ENCODE measurements around the gene ZFPM1.

ZFPM1 gene

DNA sequence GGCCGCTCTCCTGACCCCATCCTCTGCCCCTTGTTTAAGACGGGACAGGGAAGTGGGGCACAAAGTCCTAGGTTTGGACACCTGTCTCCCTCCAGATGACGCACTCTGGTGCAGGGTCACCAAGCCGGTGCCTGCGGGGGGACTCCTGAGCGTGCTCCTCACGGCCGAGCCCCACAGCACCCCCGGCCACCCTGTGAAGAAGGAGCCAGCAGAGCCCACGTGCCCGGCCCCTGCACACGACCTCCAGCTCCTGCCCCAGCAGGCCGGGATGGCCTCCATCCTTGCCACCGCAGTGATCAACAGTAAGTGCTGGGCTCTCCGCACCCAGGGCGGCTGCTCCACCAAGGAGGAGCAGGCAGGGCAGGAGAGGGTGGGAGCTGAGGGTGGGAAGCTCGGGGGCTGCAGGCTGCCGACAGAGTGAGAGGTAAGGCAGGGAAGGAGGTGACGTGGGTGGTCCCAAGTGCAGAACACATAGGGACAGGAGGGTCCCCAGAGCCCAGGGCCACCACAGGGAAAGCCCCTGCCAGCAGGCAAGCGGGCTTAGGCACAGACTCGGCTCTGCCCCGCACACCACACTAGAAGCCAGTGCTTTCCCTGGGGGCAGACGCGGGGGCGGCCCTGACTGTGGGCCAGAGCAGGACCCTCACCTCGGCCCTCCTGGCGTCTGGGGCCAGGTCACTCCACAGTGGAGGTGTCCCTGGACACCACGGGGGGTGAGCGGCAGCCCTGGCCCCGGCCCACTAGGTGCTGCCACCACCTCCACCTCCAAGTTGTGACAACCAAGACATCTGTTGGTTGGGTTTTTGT lies 75.1 kb downstream of the ZFPM1 start:
- DNase-seq (ENCODE audit: low read depth) = no peak

- no peak for DNase-seq (ENCODE audit: low read depth)
Measured at GRCh38 chr16:88528902-88529318, 75.8 kb downstream of the ZFPM1 start.

- DNase-seq (ENCODE audit: low read depth) = no peak
Measured at GRCh38 chr16:88529596-88529995, 76.5 kb downstream of the ZFPM1 start.

DNA sequence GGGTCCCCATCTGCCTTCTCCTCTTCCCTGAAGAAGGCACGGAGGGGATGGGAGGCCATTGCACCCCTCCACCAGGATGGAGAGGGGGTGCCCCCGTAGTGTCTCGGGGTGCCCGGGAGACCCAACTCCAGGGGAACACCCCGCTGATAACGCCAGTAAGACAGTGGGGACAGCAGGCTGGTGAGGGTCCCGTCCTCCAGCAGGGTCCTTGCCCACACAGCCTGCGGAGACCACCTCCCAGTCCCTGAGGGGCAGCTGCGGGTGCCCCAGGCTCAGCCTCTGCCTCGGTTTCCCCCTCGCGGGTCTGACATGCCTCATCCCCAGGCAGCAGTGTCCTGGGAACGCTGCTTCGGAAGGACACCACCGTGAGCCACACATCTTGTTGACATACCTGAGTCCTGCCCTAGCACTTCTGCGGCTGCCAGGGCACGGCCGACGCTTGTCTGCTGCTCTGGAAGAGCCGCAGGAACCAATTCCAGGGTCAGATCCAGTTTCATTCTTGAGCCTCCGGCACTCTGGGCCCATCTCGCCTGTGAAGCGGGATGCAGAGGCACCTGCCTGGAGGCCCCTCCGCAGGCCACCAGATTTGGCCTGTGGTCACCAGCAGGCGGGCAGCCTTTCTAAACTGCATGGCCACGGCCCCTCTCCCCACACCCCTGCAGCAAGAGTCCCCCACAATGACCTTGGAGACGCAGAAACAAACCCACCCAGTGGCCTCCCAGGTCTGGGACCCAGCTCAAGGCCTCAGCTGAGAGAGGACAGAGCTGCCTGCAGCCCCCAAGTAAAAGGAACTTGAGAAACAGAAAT lies 77.2 kb downstream of the ZFPM1 start:
- no peak for DNase-seq (ENCODE audit: low read depth)

- no peak for DNase-seq (ENCODE audit: low read depth)
Measured at GRCh38 chr16:88530858-88531203, 77.8 kb downstream of the ZFPM1 start.

GRCh38 chr16:88531346-88531745 lies 78.3 kb downstream of the ZFPM1 start:
- no peak for DNase-seq (ENCODE audit: low read depth)

GRCh38 chr16:88531931-88532433 lies 78.9 kb downstream of the ZFPM1 start:
- no peak for DNase-seq (ENCODE audit: low read depth)

GRCh38 chr16:88532434-88533241 lies 79.6 kb downstream of the ZFPM1 start:
- DNase-seq (ENCODE audit: low read depth) = no peak

DNA sequence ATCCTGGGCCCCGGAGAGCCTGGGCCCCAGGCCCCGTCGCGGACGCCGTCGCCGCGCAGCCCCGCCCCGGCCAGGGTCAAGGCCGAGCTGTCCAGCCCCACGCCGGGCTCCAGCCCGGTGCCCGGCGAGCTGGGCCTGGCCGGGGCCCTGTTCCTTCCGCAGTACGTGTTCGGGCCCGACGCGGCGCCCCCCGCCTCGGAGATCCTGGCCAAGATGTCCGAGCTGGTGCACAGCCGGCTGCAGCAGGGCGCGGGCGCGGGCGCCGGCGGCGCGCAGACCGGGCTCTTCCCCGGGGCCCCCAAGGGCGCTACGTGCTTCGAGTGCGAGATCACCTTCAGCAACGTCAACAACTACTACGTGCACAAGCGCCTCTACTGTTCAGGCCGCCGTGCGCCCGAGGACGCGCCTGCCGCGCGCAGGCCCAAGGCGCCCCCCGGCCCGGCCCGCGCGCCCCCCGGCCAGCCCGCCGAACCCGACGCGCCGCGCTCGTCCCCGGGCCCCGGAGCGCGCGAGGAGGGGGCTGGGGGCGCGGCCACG lies 80.4 kb downstream of the ZFPM1 start:
- DNase-seq (ENCODE audit: low read depth) = peak; percentile 22

- DNase-seq (ENCODE audit: low read depth) = no peak
Measured at GRCh38 chr16:88533932-88534637, 81.0 kb downstream of the ZFPM1 start.

DNA sequence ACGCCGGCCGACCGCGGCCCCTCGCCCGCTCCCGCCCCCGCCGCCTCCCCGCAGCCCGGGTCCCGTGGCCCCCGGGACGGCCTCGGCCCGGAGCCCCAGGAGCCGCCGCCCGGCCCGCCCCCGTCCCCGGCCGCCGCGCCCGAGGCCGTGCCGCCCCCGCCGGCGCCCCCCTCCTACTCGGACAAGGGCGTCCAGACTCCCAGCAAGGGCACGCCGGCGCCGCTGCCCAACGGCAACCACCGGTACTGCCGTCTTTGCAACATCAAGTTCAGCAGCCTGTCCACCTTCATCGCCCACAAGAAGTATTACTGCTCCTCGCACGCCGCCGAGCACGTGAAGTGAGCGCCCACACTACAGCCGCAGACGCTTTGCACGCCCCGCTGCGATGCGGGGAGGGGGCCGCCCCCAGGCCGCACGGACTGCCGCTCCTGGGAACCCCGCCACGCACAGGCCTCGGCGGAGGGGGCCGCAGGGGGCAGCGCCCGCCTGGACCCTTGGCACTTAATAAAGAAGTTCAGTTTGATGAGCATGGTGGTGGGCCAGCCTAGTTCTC lies 81.6 kb downstream of the ZFPM1 start:
- no peak for DNase-seq (ENCODE audit: low read depth)

- DNase-seq (ENCODE audit: low read depth) = no peak
Measured at GRCh38 chr16:88535191-88535856, 82.2 kb downstream of the ZFPM1 start.

GRCh38 chr16:88535857-88536222 lies 82.8 kb downstream of the ZFPM1 start:
- DNase-seq (ENCODE audit: low read depth) = no peak

DNA sequence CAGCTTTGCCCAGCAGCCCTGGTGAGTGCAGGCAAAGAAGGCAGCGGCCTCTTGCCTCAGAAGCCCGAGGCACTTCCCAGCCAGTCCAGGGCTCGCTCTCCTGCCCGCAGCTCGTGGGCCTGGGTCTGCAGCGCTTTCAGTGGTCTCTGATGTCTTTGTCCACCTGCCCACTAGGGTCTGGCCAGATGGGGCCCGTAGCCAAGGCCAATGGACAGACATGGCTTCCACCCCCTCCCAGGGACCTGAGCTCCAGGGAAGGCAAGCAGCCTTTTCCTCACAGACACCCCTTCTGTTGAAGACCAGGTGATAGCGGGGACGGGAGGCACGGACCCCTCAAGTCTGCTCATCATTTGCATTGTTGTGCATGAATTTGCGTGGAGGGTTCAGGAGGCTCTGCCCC lies 83.4 kb downstream of the ZFPM1 start:
- DNase-seq (ENCODE audit: low read depth) = no peak

GRCh38 chr16:88536971-88537751 lies 84.1 kb downstream of the ZFPM1 start:
- no peak for DNase-seq (ENCODE audit: low read depth)

DNA sequence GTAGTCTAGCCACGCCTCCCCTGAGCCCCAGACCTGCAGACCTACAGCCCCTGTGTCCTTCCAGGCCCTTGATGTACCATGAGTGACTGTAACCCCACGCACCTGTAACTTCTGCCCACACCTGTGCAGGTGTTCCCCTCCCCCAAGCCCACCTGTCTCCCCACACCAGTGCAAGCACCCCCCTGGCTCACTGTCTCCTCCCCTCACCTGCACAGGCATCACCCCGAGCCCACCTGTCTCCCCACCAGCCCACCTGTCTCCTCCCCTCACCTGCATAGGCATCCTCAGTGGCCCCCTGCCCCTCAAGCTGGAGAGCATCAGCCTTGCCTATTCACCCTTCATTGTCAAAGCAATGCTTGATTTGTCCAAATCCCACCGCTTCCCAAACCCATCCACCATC lies 84.8 kb downstream of the ZFPM1 start:
- DNase-seq (ENCODE audit: low read depth) = no peak

- DNase-seq (ENCODE audit: low read depth) = no peak
Measured at GRCh38 chr16:88538366-88539060, 85.4 kb downstream of the ZFPM1 start.

DNA sequence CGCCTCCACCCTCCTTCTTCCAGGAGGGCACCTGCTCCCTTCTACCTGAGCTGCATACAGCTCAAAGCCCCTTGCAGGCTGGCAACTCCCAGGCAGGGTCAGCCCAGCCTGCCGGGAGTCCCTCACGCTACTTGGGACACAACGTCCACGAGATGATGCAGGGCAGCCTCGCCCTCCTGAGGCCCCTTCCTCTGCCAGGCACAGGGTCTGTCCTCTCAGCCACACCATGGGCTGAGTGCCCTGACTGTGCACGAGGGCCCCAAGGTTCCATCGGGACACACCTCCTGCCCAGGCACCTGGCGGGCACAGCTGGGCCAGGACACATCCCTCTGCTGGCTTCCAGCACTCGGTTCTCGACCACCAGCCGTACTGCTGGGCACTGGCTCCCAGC lies 86.2 kb downstream of the ZFPM1 start:
- no peak for DNase-seq (ENCODE audit: low read depth)

DNA sequence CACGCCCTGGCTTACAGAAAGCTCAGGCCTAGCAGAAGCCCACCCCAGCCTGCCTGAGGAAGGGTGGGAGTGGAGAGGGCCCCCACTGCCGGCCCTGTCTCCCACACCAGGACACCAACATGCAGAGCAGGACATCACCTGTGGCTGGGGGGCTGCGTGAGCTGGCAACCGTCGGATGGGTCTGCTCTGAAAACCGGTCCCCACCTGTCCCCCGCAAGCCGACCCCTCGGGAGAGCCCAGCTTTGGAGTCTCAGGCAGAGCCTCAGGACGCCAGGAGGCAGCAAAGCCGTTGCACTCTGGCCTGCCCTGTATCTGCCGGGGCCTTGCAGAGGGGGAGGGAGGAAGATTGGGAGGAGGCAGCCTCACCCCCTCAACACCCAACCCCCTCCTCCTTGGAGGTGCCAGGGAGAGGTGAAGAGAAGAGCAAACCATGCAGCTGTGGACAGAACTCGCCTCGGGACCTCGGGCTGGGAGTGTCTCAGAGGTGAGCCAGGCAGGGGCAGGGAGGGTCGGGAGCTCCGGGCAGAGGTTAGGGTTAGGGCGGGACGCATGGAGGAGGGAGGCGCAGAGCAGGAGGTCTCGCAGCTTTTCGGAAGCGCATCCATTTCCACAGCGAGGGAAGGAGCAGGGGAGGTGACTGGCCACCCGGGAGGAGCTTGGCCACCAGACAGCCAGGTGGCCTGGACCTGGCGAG lies 86.7 kb downstream of the ZFPM1 start:
- no peak for DNase-seq (ENCODE audit: low read depth)

All from HS-27A (cell line).